GM12878 (cell line): ENCODE data around the gene LVRN. TPM values are rescaled to one million over a fixed set of nuclear protein-coding genes. Genes with fewer than 3 reads are reported as not detected.

ENCODE experiments used
- ATAC-seq: fragments of 200-7000 bp; cut with Tn5 transposase; 3 replicates; pipeline ENCODE4 v1.9.1; 2020; ENCODE audit warnings: mild to moderate bottlenecking, moderate library complexity
- BruUV-seq: library from RNA; stranded (reverse); fragments of 400-500 nt; replicated peaks from 2 replicates; lab custom pipeline; 2021; lab: Mats Ljungman, UMichigan
- CTCF ChIA-PET: fragments of 300-600 bp; sonication (Branson Sonifier 250); formaldehyde crosslinking; extraction: SDS; loops from one replicate; lab custom pipeline; 2021; ENCODE audit warnings: inconsistent platforms; lab: Yijun Ruan, JAX
- POLR2A ChIA-PET: fragments of 350-600 bp; formaldehyde crosslinking; extraction: SDS; loops from one replicate; lab custom pipeline; 2021; ENCODE audit warnings: inconsistent platforms; lab: Charles Lee
- RAD21 ChIA-PET: fragments of 300-600 bp; sonication (Branson Sonifier 250); formaldehyde crosslinking; loops from one replicate; lab custom pipeline; 2023; ENCODE audit warnings: antibody characterized with exemption; ENCODE audit not compliant: unreplicated experiment; lab: Charles Lee
- SMC1A ChIA-PET: fragments of 300-600 bp; sonication (Branson Sonifier 250); formaldehyde crosslinking; loops from one replicate; lab custom pipeline; 2023; ENCODE audit not compliant: unreplicated experiment, uncharacterized antibody; lab: Charles Lee
- DNase-seq: peaks from one replicate; pipeline ENCODE4 v3.0.0-alpha.2; 2011; ENCODE audit warnings: low read depth, low spot score
- FAIRE-seq: peaks from 3 replicates; lab custom pipeline; 2011; peaks lifted over from hg19 to GRCh38; lab: Jason Lieb, UNC
- H2AFZ ChIP-seq: 2 replicates; pipeline ENCODE4 v1.6.0; 2011; ENCODE audit warnings: low read depth, low read length, control low read depth; ENCODE audit not compliant: control insufficient read depth
- H3K27ac ChIP-seq: 2 replicates; pipeline ENCODE4 v1.5.1; 2011; ENCODE audit warnings: control low read depth; ENCODE audit not compliant: control insufficient read depth, insufficient read depth
- H3K27me3 ChIP-seq, 2 experiments: replicated peaks in 1 of 2; 2 replicates each; pipeline versions ENCODE4 v1.6.0 to v1.6.1; 2011; ENCODE audit warnings: low read length in 1 of 2; ENCODE audit not compliant: control insufficient read depth in 2 of 2, insufficient read depth in 2 of 2
- H3K36me3 ChIP-seq, 2 experiments: 2 replicates each; pipeline ENCODE4 v1.5.1; 2011; ENCODE audit warnings: low read length in 1 of 2; ENCODE audit not compliant: control insufficient read depth in 2 of 2, insufficient read depth in 2 of 2
- H3K4me1 ChIP-seq: 2 replicates; pipeline ENCODE4 v1.6.1; 2011; ENCODE audit warnings: mild to moderate bottlenecking, low read length, moderate library complexity, mixed read lengths; ENCODE audit not compliant: control insufficient read depth, insufficient read depth
- H3K4me2 ChIP-seq: 2 replicates; pipeline ENCODE4 v1.6.0; 2011; ENCODE audit warnings: control low read depth; ENCODE audit not compliant: control insufficient read depth, insufficient read depth
- H3K4me3 ChIP-seq: fragments of 200-600 bp; sonication (generic); 2 replicates; pipeline ENCODE4 v1.5.1; 2016
- H3K79me2 ChIP-seq: 2 replicates; pipeline ENCODE4 v1.6.0; 2011; ENCODE audit warnings: low read length; ENCODE audit not compliant: control insufficient read depth, insufficient read depth
- H3K9ac ChIP-seq: 2 replicates; pipeline ENCODE4 v1.8.0; 2011; ENCODE audit warnings: low read length, control low read depth, mixed read lengths; ENCODE audit not compliant: control insufficient read depth, insufficient read depth
- H3K9me3 ChIP-seq: replicated peaks from 3 replicates; pipeline ENCODE4 v1.5.1; 2011; ENCODE audit warnings: mild to moderate bottlenecking, low read length; ENCODE audit not compliant: control insufficient read depth, insufficient read depth
- H4K20me1 ChIP-seq: 2 replicates; pipeline ENCODE4 v1.6.0; 2011; ENCODE audit not compliant: control insufficient read depth, insufficient read depth
- BMI1 ChIP-seq: fragments of 450-650 bp; IDR thresholded peaks from 2 replicates; pipeline ENCODE4 v1.6.1; 2016; ENCODE audit warnings: mild to moderate bottlenecking, moderate library complexity, borderline replicate concordance
- BRCA1 ChIP-seq: IDR thresholded peaks from 2 replicates; pipeline ENCODE4 v1.6.1; 2011; ENCODE audit warnings: low read depth, low read length, improper control_type of control experiment
- CEBPB ChIP-seq, 2 experiments: fragments of 150-350 bp in 1 of 2; IDR thresholded peaks; 2 replicates each; pipeline ENCODE4 v1.6.1; 2012 to 2014; ENCODE audit warnings: low read depth in 2 of 2, low read length in 2 of 2, borderline replicate concordance in 1 of 2, inconsistent platforms in 1 of 2
- CHD1 ChIP-seq: IDR thresholded peaks from 2 replicates; pipeline ENCODE4 v1.6.1; 2012; ENCODE audit warnings: low read depth, low read length, improper control_type of control experiment
- CREM ChIP-seq: IDR thresholded peaks from 2 replicates; pipeline ENCODE4 v1.6.1; 2014; ENCODE audit warnings: antibody characterized with exemption, low read depth
- DPF2 ChIP-seq: fragments of 450-650 bp; IDR thresholded peaks from 2 replicates; pipeline ENCODE4 v1.6.1; 2017; ENCODE audit warnings: mild to moderate bottlenecking
- E2F4 ChIP-seq: IDR thresholded peaks from 2 replicates; pipeline ENCODE4 v1.6.1; 2012; ENCODE audit warnings: low read depth, low read length, improper control_type of control experiment
- GABPA ChIP-seq: IDR thresholded peaks from 2 replicates; pipeline ENCODE4 v1.6.1; 2014; ENCODE audit warnings: antibody characterized with exemption, low read depth, mild to moderate bottlenecking, inconsistent platforms
- IKZF2 ChIP-seq, 2 experiments: fragments of 450-650 bp; IDR thresholded peaks; 2 replicates each; pipeline ENCODE4 v1.6.1; 2017; ENCODE audit warnings: mild to moderate bottlenecking in 2 of 2, moderate library complexity in 2 of 2
- JUNB ChIP-seq: IDR thresholded peaks from 2 replicates; pipeline ENCODE4 v1.6.1; 2016; ENCODE audit warnings: antibody characterized with exemption, mild to moderate bottlenecking
- MXI1 ChIP-seq: fragments of 150-350 bp; IDR thresholded peaks from 2 replicates; pipeline ENCODE4 v1.6.1; 2011; ENCODE audit warnings: low read depth, mild to moderate bottlenecking, inconsistent platforms, low read length, improper control_type of control experiment
- MYB ChIP-seq: fragments of 150-350 bp; IDR thresholded peaks from 2 replicates; pipeline ENCODE4 v1.6.1; 2014; ENCODE audit warnings: mild to moderate bottlenecking, low read depth, low read length, borderline replicate concordance
- NFYB ChIP-seq: IDR thresholded peaks from 2 replicates; pipeline ENCODE4 v1.6.1; 2011; ENCODE audit warnings: low read depth, mild to moderate bottlenecking, low read length, improper control_type of control experiment, moderate library complexity; ENCODE audit not compliant: insufficient read depth
- PAX8 ChIP-seq: fragments of 450-650 bp; IDR thresholded peaks from 2 replicates; pipeline ENCODE4 v1.6.1; 2017; ENCODE audit warnings: mild to moderate bottlenecking, moderate library complexity
- POU2F2 ChIP-seq: IDR thresholded peaks from 3 replicates; pipeline ENCODE4 v1.6.1; 2011; ENCODE audit warnings: low read depth, mild to moderate bottlenecking, low read length, borderline replicate concordance
- RELB ChIP-seq: fragments of 450-650 bp; IDR thresholded peaks from 2 replicates; pipeline ENCODE4 v1.6.1; 2017; ENCODE audit warnings: low read depth, mild to moderate bottlenecking, moderate library complexity
- RUNX3 ChIP-seq: IDR thresholded peaks from 2 replicates; pipeline ENCODE4 v1.6.1; 2012; ENCODE audit warnings: low read length, inconsistent platforms
- SIX5 ChIP-seq: IDR thresholded peaks from 2 replicates; pipeline ENCODE4 v1.6.1; 2011; ENCODE audit warnings: mild to moderate bottlenecking, low read depth, low read length, moderate library complexity; ENCODE audit not compliant: severe bottlenecking
- TCF12 ChIP-seq: IDR thresholded peaks from 2 replicates; pipeline ENCODE4 v1.6.1; 2011; ENCODE audit warnings: low read depth, mild to moderate bottlenecking, low read length
- ZBTB4 ChIP-seq: fragments of 450-650 bp; formaldehyde crosslinking; IDR thresholded peaks from 2 replicates; pipeline ENCODE4 v1.4.0; 2022; ENCODE audit warnings: mild to moderate bottlenecking, moderate library complexity
- ZSCAN29 ChIP-seq: fragments of 450-650 bp; IDR thresholded peaks from 2 replicates; pipeline ENCODE4 v1.6.1; 2017; ENCODE audit warnings: mild to moderate bottlenecking, moderate library complexity
- ZZZ3 ChIP-seq: IDR thresholded peaks from 2 replicates; pipeline ENCODE4 v1.6.1; 2011; ENCODE audit warnings: low read depth; ENCODE audit not compliant: control insufficient read depth, insufficient read length
- in situ Hi-C: fragments of 300-500 bp; cut with MboI; formaldehyde crosslinking; loops from 9 replicates; pipeline ENCODE4 v1.14.3; 2018; ENCODE audit warnings: mixed read lengths
- intact Hi-C: fragments of 100-400 bp; cut with micrococcal nuclease; formaldehyde crosslinking; loops from one replicate; pipeline ENCODE4 v1.14.2; 2022; ENCODE audit not compliant: unreplicated experiment
- polyA plus RNA-seq, 11 experiments: library from polyadenylated mRNA; depleted of rRNA in 4 of 11; unstranded in 6 of 11; stranded (reverse) in 5 of 11; fragments of >200 nt; fragmentation: Nextera tagmentation in 4 of 11; fragmentation: Illumina TruSeq in 1 of 11; extraction: Ambion mirVana in 4 of 11; extraction: Trizol in 1 of 11; gene quantifications; 1 replicate in 1 of 11; 2 replicates in 10 of 11; pipeline versions ENCODE4 v1.2.1 to v1.2.3, GENCODE V29; 2011 to 2016; ENCODE audit warnings: inconsistent platforms in 2 of 11, missing spikeins in 2 of 11, low read depth in 1 of 11
- total RNA-seq, 4 experiments: library from RNA; depleted of rRNA in 3 of 4; stranded (reverse); fragments of >200 nt in 3 of 4; fragmentation: Illumina TruSeq in 1 of 4; extraction: Trizol in 1 of 4; gene quantifications; 2 replicates each; pipeline versions ENCODE4 v1.2.1 to v1.2.3, GENCODE V29; 2013 to 2021

The LVRN gene
- total and polyA plus RNA-seq, 10 of the 15 experiments (the other 5 are each of a cell fraction or from before 2014, with no cell fraction given): 0.04 to 0.87 (median 0.11) TPM; not detected in 4

GRCh38 chr5:115952588-115952987, 9.7 kb upstream of the LVRN start (continued):
- TF ChIP-seq SIX5 (no peak), IKZF2 (IDR thresholded peaks at IDR 0.05) (no peak), CEBPB (IDR thresholded peaks at IDR 0.05; ENCODE audit: borderline replicate concordance in 1 of 2, low read depth in 2 of 2, low read length in 2 of 2) (no peak), PAX8 (no peak), NFYB (no peak), GABPA (no peak), TCF12 (no peak)

- FAIRE-seq (no peak), DNase-seq (no peak), ATAC-seq (no peak)
- H3K9ac ChIP-seq: no peak overlapping the region
- ChIA-PET CTCF (no interaction called here), POLR2A (no interaction called here), RAD21 (no interaction called here), SMC1A (interaction anchor here (1.9 kb wide), 1 partner anchor 26 kb away, joined by 4 read pairs; no protein-coding TSS in a partner anchor)
- H2AFZ ChIP-seq: no peak overlapping the region
- no peak overlapping the region for H3K4me2 ChIP-seq
- no peaks in the 10 kb centered on the region for H3K4me1 ChIP-seq
- in situ Hi-C loops (no loop called here), intact Hi-C loops (no loop called here)
- H4K20me1 ChIP-seq: no peaks in the 10 kb centered on the region
- H3K27ac ChIP-seq: no peak overlapping the region
- no peaks in the 10 kb centered on the region for H3K9me3 ChIP-seq
- H3K4me3 ChIP-seq: no peak overlapping the region
- no peaks in the 10 kb centered on the region for H3K36me3 ChIP-seq
- no TSS peak for BruUV-seq
- no peaks in the 10 kb centered on the region for H3K79me2 ChIP-seq
- H3K27me3 ChIP-seq: peaks cover 0 to 2% of the 10 kb centered on the region in 2 experiments; a peak in 1 of 4 replicates
- TF ChIP-seq RUNX3: no peak
- TF ChIP-seq ZBTB4 (CRISPR knock-in tag): no peak
- no peak for TF ChIP-seq MYB
- TF ChIP-seq BRCA1: no peak
- TF ChIP-seq MXI1: no peak
- TF ChIP-seq CHD1: no peak
- TF ChIP-seq E2F4: no peak
- no peak for TF ChIP-seq DPF2
- no peak for TF ChIP-seq CREM
- no peak for TF ChIP-seq ZZZ3
- TF ChIP-seq ZSCAN29: no peak
- TF ChIP-seq POU2F2: no peak
- TF ChIP-seq RELB: no peak
- no peak for TF ChIP-seq JUNB
- TF ChIP-seq BMI1: no peak
Measured at GRCh38 chr5:115954144-115954543, 8.1 kb upstream of the LVRN start.
